HUES64 (cell line): ENCODE results near the gene TSPAN19. TPM values are rescaled to one million over a fixed set of nuclear protein-coding genes. Genes with fewer than 3 reads are reported as not detected.

Source experiments
- H3K27ac ChIP-seq: 2 replicates; pipeline ENCODE4 v1.7.0; 2013; ENCODE audit warnings: low read depth, low read length, inconsistent platforms
- H3K27me3 ChIP-seq: 2 replicates; pipeline ENCODE4 v1.6.1; 2013; ENCODE audit warnings: mild to moderate bottlenecking, low read length; ENCODE audit not compliant: insufficient read depth
- H3K36me3 ChIP-seq: 2 replicates; pipeline ENCODE4 v1.6.1; 2013; ENCODE audit warnings: mild to moderate bottlenecking, low read length; ENCODE audit not compliant: insufficient read depth
- H3K4me1 ChIP-seq: 2 replicates; pipeline ENCODE4 v1.6.1; 2013; ENCODE audit warnings: mild to moderate bottlenecking, low read length, moderate library complexity; ENCODE audit not compliant: insufficient read depth
- H3K4me3 ChIP-seq: 2 replicates; pipeline ENCODE4 v1.5.1; 2013; ENCODE audit warnings: mild to moderate bottlenecking, low read length, moderate library complexity
- H3K9ac ChIP-seq: 2 replicates; pipeline ENCODE4 v1.6.1; 2013; ENCODE audit warnings: mild to moderate bottlenecking, low read depth, low read length
- H3K9me3 ChIP-seq: 2 replicates; pipeline ENCODE4 v1.6.1; 2013; ENCODE audit warnings: low read depth, low read length; ENCODE audit not compliant: insufficient read depth
- WGBS: fragments of 150-250, 120-280 bp; methylation state at CpG from one replicate; pipeline ENCODE4 v1.1.7; 2013; ENCODE audit warnings: missing lambda C conversion rate; 5-methylcytosine and 5-hydroxymethylcytosine counted together
- polyA plus RNA-seq, 2 experiments: library from polyadenylated mRNA; stranded (reverse); fragments of 50-300 nt; gene quantifications; one replicate each; pipeline ENCODE4 v1.2.3, GENCODE V29; 2013

The TSPAN19 gene
- 0.45 TPM for polyA plus RNA-seq (2013, experiment 1 of 2)
- 0.44 TPM for polyA plus RNA-seq (2013, experiment 2 of 2)

GRCh38 chr12:85036234-85036707, at the start of gene TSPAN19, which contains the start of gene LRRIQ1:
Gene TSPAN19 (minus strand): TSS chr12:85036277. CDS start chr12:85029946, 6,331 bp downstream.
Gene LRRIQ1 (plus strand): TSS chr12:85036351. CDS start chr12:85038177, 1,826 bp downstream.
- WGBS: 2% methylated on average over 21 of the region's 22 CpGs

GRCh38 chr12:85085066-85085465, 49.0 kb upstream of the TSPAN19 start:
- 94% methylated on average over 5 of the region's 5 CpGs for WGBS
- no peaks in the 10 kb centered on the region; the same call in 1 of the 2 replicates for H3K4me1 ChIP-seq
- H3K4me3 ChIP-seq: no peak overlapping the region

More at GRCh38 chr12:85036234-85036707, at the start of gene TSPAN19, which contains the start of gene LRRIQ1:
- H3K9me3 ChIP-seq: no peaks in the 10 kb centered on the region
- H3K27me3 ChIP-seq: peaks cover 12% of the 10 kb centered on the region; the same call in 1 of the 2 replicates
- peak within 1 kb of the TSS; percentile 26; the same call in 1 of the 2 replicates for H3K27ac ChIP-seq
- H3K9ac ChIP-seq: peak within 1 kb of the TSS; percentile 81
- no peaks in the 10 kb centered on the region for H3K36me3 ChIP-seq
- 0 out of 2 replicates have a peak, but pooled peaks cover 3% of the 10 kb centered on the region for H3K4me1 ChIP-seq
- peak within 1 kb of the TSS; percentile 90 for H3K4me3 ChIP-seq

GRCh38 chr12:85076688-85077430, 40.8 kb upstream of the TSPAN19 start:
- 8% methylated on average over 1 of the region's 1 CpG for WGBS
- no peak overlapping the region for H3K27ac ChIP-seq
- H3K9me3 ChIP-seq: no peaks in the 10 kb centered on the region
- H3K4me3 ChIP-seq: no peak overlapping the region
- H3K4me1 ChIP-seq: peaks cover 6% of the 10 kb centered on the region; the same call in 1 of the 2 replicates
- H3K27me3 ChIP-seq: no peaks in the 10 kb centered on the region
- no peak overlapping the region for H3K9ac ChIP-seq
- no peaks in the 10 kb centered on the region for H3K36me3 ChIP-seq

More at GRCh38 chr12:85085066-85085465, 49.0 kb upstream of the TSPAN19 start:
- Histone ChIP-seq H3K27ac (no peak overlapping the region), H3K9me3 (no peaks in the 10 kb centered on the region), H3K27me3 (no peaks in the 10 kb centered on the region), H3K36me3 (no peaks in the 10 kb centered on the region), H3K9ac (no peak overlapping the region)

GRCh38 chr12:85072826-85073225, 36.7 kb upstream of the TSPAN19 start:
- H3K4me3 ChIP-seq: no peak overlapping the region
- H3K4me1 ChIP-seq: peaks cover 6% of the 10 kb centered on the region; the same call in 1 of the 2 replicates
- no peaks in the 10 kb centered on the region for H3K27me3 ChIP-seq
- WGBS: 100% methylated on average over 1 of the region's 1 CpG
- no peak overlapping the region for H3K27ac ChIP-seq
- H3K9ac ChIP-seq: no peak overlapping the region
- no peaks in the 10 kb centered on the region for H3K36me3 ChIP-seq
- no peaks in the 10 kb centered on the region for H3K9me3 ChIP-seq

- WGBS: 94% methylated on average over 2 of the region's 3 CpGs
- Histone ChIP-seq H3K9ac (no peak overlapping the region), H3K9me3 (no peaks in the 10 kb centered on the region), H3K27me3 (no peaks in the 10 kb centered on the region), H3K4me1 (no peaks in the 10 kb centered on the region), H3K27ac (no peak overlapping the region), H3K4me3 (no peak overlapping the region), H3K36me3 (no peaks in the 10 kb centered on the region)
These were observed 29.9 kb upstream of the TSPAN19 start for GRCh38 chr12:85065837-85066482.

DNA sequence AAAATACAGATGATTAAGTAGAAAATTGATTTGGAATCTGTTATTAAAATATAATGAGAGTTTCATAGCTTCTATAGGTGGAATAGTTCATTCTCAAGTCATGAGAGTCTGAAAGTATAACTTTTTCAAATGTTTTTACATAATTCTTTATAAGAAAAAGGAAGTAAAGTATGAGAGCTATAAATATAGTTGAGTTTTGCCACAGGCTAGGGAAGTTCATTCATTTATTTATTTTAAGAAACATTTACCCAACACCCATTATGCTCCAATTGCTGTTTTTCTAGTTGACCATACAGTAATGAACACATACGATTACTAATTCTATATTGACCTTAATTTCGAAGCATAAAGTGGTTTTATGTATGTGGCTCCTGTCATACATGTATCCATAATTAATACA, 24.8 kb upstream of the TSPAN19 start:
- Histone ChIP-seq H3K36me3 (no peaks in the 10 kb centered on the region), H3K9me3 (no peaks in the 10 kb centered on the region), H3K27ac (no peak overlapping the region), H3K9ac (no peak overlapping the region), H3K4me3 (no peak overlapping the region), H3K4me1 (no peaks in the 10 kb centered on the region), H3K27me3 (no peaks in the 10 kb centered on the region)
- WGBS: 100% methylated on average over 1 of the region's 2 CpGs

GRCh38 chr12:85059594-85059993, 23.5 kb upstream of the TSPAN19 start:
- no peaks in the 10 kb centered on the region for H3K36me3 ChIP-seq
- H3K9me3 ChIP-seq: no peaks in the 10 kb centered on the region
- 80% methylated on average over 3 of the region's 6 CpGs for WGBS
- no peak overlapping the region for H3K27ac ChIP-seq
- H3K27me3 ChIP-seq: no peaks in the 10 kb centered on the region
- H3K4me1 ChIP-seq: no peaks in the 10 kb centered on the region
- H3K4me3 ChIP-seq: no peak overlapping the region
- H3K9ac ChIP-seq: no peak overlapping the region

- H3K27ac ChIP-seq: no peak overlapping the region
- H3K36me3 ChIP-seq: no peaks in the 10 kb centered on the region
- no peak overlapping the region for H3K4me3 ChIP-seq
- H3K9ac ChIP-seq: no peak overlapping the region
- WGBS: 71% methylated on average over 3 of the region's 3 CpGs
- H3K27me3 ChIP-seq: no peaks in the 10 kb centered on the region
- H3K9me3 ChIP-seq: no peaks in the 10 kb centered on the region
- H3K4me1 ChIP-seq: no peaks in the 10 kb centered on the region
These were observed 22.3 kb upstream of the TSPAN19 start for GRCh38 chr12:85058339-85058738.

- Histone ChIP-seq H3K27ac (no peak overlapping the region), H3K4me3 (no peak overlapping the region), H3K27me3 (no peaks in the 10 kb centered on the region), H3K4me1 (no peaks in the 10 kb centered on the region), H3K36me3 (no peaks in the 10 kb centered on the region), H3K9me3 (no peaks in the 10 kb centered on the region), H3K9ac (no peak overlapping the region)
- WGBS: no CpG with 5 or more reads among the region's 2 CpGs
These were observed 21.4 kb upstream of the TSPAN19 start for GRCh38 chr12:85057370-85057963.

GRCh38 chr12:85043829-85044228, 7.8 kb upstream of the TSPAN19 start:
- H3K27me3 ChIP-seq: no peaks in the 10 kb centered on the region
- H3K36me3 ChIP-seq: no peaks in the 10 kb centered on the region
- H3K27ac ChIP-seq: no peak overlapping the region
- no peaks in the 10 kb centered on the region for H3K4me1 ChIP-seq
- no peak overlapping the region for H3K9ac ChIP-seq
- H3K9me3 ChIP-seq: no peaks in the 10 kb centered on the region
- no peak overlapping the region for H3K4me3 ChIP-seq

DNA sequence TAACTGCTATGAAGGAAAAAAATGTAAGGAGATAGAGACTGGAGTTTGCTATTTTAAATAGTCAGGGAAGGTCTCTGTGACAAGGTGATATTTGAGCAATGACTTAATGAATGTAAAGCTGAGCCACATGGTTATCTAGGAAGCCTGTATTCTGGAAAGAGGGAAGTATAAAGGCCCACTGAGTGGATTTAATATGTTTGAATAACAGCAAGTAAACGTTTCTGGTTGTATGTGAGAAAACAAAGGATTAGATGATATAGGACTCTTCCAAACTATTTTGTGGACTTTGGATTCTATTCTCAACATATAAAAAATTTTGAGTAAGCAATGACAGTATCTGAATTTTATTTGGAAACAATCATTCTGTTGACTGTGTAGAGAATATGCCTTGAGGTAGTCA, 5.3 kb upstream of the TSPAN19 start:
- no peak overlapping the region for H3K9ac ChIP-seq
- no peak overlapping the region for H3K4me3 ChIP-seq
- no peaks in the 10 kb centered on the region for H3K36me3 ChIP-seq
- no peaks in the 10 kb centered on the region for H3K27me3 ChIP-seq
- 0 out of 2 replicates have a peak, but pooled peaks cover 3% of the 10 kb centered on the region for H3K4me1 ChIP-seq
- WGBS: 64% methylated on average over 1 of the region's 1 CpG
- H3K9me3 ChIP-seq: no peaks in the 10 kb centered on the region
- no peak overlapping the region for H3K27ac ChIP-seq
